ENCODE data around the gene THSD7B.

GRCh38 chr2:136736236-136736635, 29.1 kb upstream of the THSD7B start:
- no peak for TF ChIP-seq CTCF (IDR thresholded peaks at IDR 0.05)
- TF ChIP-seq POLR2A (IDR thresholded peaks at IDR 0.05) = no peak
